Measurements from ENCODE around the gene ATP23. TPM values are rescaled to one million over a fixed set of nuclear protein-coding genes. Genes with fewer than 3 reads are reported as not detected.

ATP23 gene
- total RNA-seq, 1 donor from 2014 or later, result 8.9 TPM

GRCh38 chr12:57966536-57966935 lies 25.2 kb downstream of the ATP23 start:
- no peak overlapping the region for H3K27ac ChIP-seq (ENCODE audit: low read depth, low read length)
- H3K4me1 ChIP-seq (ENCODE audit: control insufficient read depth in 3 of 3, insufficient read depth in 3 of 3, low read length in 3 of 3), result no peaks in the 10 kb centered on the region
- H3K27me3 ChIP-seq (ENCODE audit: control insufficient read depth in 3 of 3, insufficient read depth in 3 of 3, low read length in 3 of 3), result no peaks in the 10 kb centered on the region
- peaks cover 0 to 4% (median 3%) of the 10 kb centered on the region in 3 donors for H3K9me3 ChIP-seq (ENCODE audit: control insufficient read depth in 3 of 3, low read length in 3 of 3)
- no peaks in the 10 kb centered on the region for H3K36me3 ChIP-seq (ENCODE audit: control insufficient read depth in 3 of 3, insufficient read depth in 3 of 3, low read length in 3 of 3)
- H3K9ac ChIP-seq (ENCODE audit: low read depth in 1 of 3, low read length in 3 of 3), result no peak overlapping the region
- no peak overlapping the region for H3K4me3 ChIP-seq (ENCODE audit: low read length in 3 of 3)

- H3K36me3 ChIP-seq (ENCODE audit: control insufficient read depth in 3 of 3, insufficient read depth in 3 of 3, low read length in 3 of 3), result no peaks in the 10 kb centered on the region
- H3K9ac ChIP-seq (ENCODE audit: low read depth in 1 of 3, low read length in 3 of 3), result no peak overlapping the region
- H3K27ac ChIP-seq (ENCODE audit: low read depth, low read length), result no peak overlapping the region
- H3K27me3 ChIP-seq (ENCODE audit: control insufficient read depth in 3 of 3, insufficient read depth in 3 of 3, low read length in 3 of 3), result no peaks in the 10 kb centered on the region
- H3K9me3 ChIP-seq (ENCODE audit: control insufficient read depth in 3 of 3, low read length in 3 of 3), result no peaks in the 10 kb centered on the region
- H3K4me1 ChIP-seq (ENCODE audit: control insufficient read depth in 3 of 3, insufficient read depth in 3 of 3, low read length in 3 of 3), result peaks cover 0 to 3% (median 0%) of the 10 kb centered on the region in 3 donors
- no peak overlapping the region for H3K4me3 ChIP-seq (ENCODE audit: low read length in 3 of 3)
These were observed 41.9 kb downstream of the ATP23 start for GRCh38 chr12:57983146-57983857.

- peaks cover 0 to 3% (median 0%) of the 10 kb centered on the region in 3 donors for H3K4me1 ChIP-seq (ENCODE audit: control insufficient read depth in 3 of 3, insufficient read depth in 3 of 3, low read length in 3 of 3)
- no peak overlapping the region for H3K4me3 ChIP-seq (ENCODE audit: low read length in 3 of 3)
- no peaks in the 10 kb centered on the region for H3K9me3 ChIP-seq (ENCODE audit: control insufficient read depth in 3 of 3, low read length in 3 of 3)
- no peaks in the 10 kb centered on the region for H3K27me3 ChIP-seq (ENCODE audit: control insufficient read depth in 3 of 3, insufficient read depth in 3 of 3, low read length in 3 of 3)
- no peaks in the 10 kb centered on the region for H3K36me3 ChIP-seq (ENCODE audit: control insufficient read depth in 3 of 3, insufficient read depth in 3 of 3, low read length in 3 of 3)
- no peak overlapping the region for H3K9ac ChIP-seq (ENCODE audit: low read depth in 1 of 3, low read length in 3 of 3)
- H3K27ac ChIP-seq (ENCODE audit: low read depth, low read length), result no peak overlapping the region
These were observed 42.6 kb downstream of the ATP23 start for GRCh38 chr12:57983858-57984505.

- no peak overlapping the region for H3K27ac ChIP-seq (ENCODE audit: low read depth, low read length)
- no peaks in the 10 kb centered on the region for H3K27me3 ChIP-seq (ENCODE audit: control insufficient read depth in 3 of 3, insufficient read depth in 3 of 3, low read length in 3 of 3)
- no peaks in the 10 kb centered on the region for H3K9me3 ChIP-seq (ENCODE audit: control insufficient read depth in 3 of 3, low read length in 3 of 3)
- peaks cover 0 to 3% (median 0%) of the 10 kb centered on the region in 3 donors for H3K4me1 ChIP-seq (ENCODE audit: control insufficient read depth in 3 of 3, insufficient read depth in 3 of 3, low read length in 3 of 3)
- no peaks in the 10 kb centered on the region for H3K36me3 ChIP-seq (ENCODE audit: control insufficient read depth in 3 of 3, insufficient read depth in 3 of 3, low read length in 3 of 3)
- H3K9ac ChIP-seq (ENCODE audit: low read depth in 1 of 3, low read length in 3 of 3), result no peak overlapping the region
- H3K4me3 ChIP-seq (ENCODE audit: low read length in 3 of 3), result no peak overlapping the region
These were observed 43.3 kb downstream of the ATP23 start for GRCh38 chr12:57984629-57985151.

GRCh38 chr12:57985685-57986084 lies 44.3 kb downstream of the ATP23 start:
- no peaks in the 10 kb centered on the region for H3K36me3 ChIP-seq (ENCODE audit: control insufficient read depth in 3 of 3, insufficient read depth in 3 of 3, low read length in 3 of 3)
- H3K9me3 ChIP-seq (ENCODE audit: control insufficient read depth in 3 of 3, low read length in 3 of 3), result no peaks in the 10 kb centered on the region
- no peak overlapping the region for H3K9ac ChIP-seq (ENCODE audit: low read depth in 1 of 3, low read length in 3 of 3)

GRCh38 chr12:57989838-57990237 lies 48.5 kb downstream of the ATP23 start:
- no peak overlapping the region for H3K4me3 ChIP-seq (ENCODE audit: low read length in 3 of 3)
- H3K27ac ChIP-seq (ENCODE audit: low read depth, low read length), result no peak overlapping the region
- H3K9me3 ChIP-seq (ENCODE audit: control insufficient read depth in 3 of 3, low read length in 3 of 3), result no peaks in the 10 kb centered on the region
- no peaks in the 10 kb centered on the region for H3K4me1 ChIP-seq (ENCODE audit: control insufficient read depth in 3 of 3, insufficient read depth in 3 of 3, low read length in 3 of 3)
- H3K36me3 ChIP-seq (ENCODE audit: control insufficient read depth in 3 of 3, insufficient read depth in 3 of 3, low read length in 3 of 3), result no peaks in the 10 kb centered on the region
- no peaks in the 10 kb centered on the region for H3K27me3 ChIP-seq (ENCODE audit: control insufficient read depth in 3 of 3, insufficient read depth in 3 of 3, low read length in 3 of 3)
- no peak overlapping the region for H3K9ac ChIP-seq (ENCODE audit: low read depth in 1 of 3, low read length in 3 of 3)

More at GRCh38 chr12:57985685-57986084, 44.3 kb downstream of the ATP23 start:
- H3K4me3 ChIP-seq (ENCODE audit: low read length in 3 of 3), result no peak overlapping the region
- no peak overlapping the region for H3K27ac ChIP-seq (ENCODE audit: low read depth, low read length)
- H3K4me1 ChIP-seq (ENCODE audit: control insufficient read depth in 3 of 3, insufficient read depth in 3 of 3, low read length in 3 of 3), result peaks cover 0 to 3% (median 0%) of the 10 kb centered on the region in 3 donors
- H3K27me3 ChIP-seq (ENCODE audit: control insufficient read depth in 3 of 3, insufficient read depth in 3 of 3, low read length in 3 of 3), result no peaks in the 10 kb centered on the region

- Histone ChIP-seq H3K27ac (ENCODE audit: low read depth, low read length) (no peak overlapping the region), H3K4me1 (ENCODE audit: control insufficient read depth in 3 of 3, insufficient read depth in 3 of 3, low read length in 3 of 3) (no peaks in the 10 kb centered on the region), H3K36me3 (ENCODE audit: control insufficient read depth in 3 of 3, insufficient read depth in 3 of 3, low read length in 3 of 3) (no peaks in the 10 kb centered on the region), H3K27me3 (ENCODE audit: control insufficient read depth in 3 of 3, insufficient read depth in 3 of 3, low read length in 3 of 3) (no peaks in the 10 kb centered on the region), H3K9ac (ENCODE audit: low read depth in 1 of 3, low read length in 3 of 3) (no peak overlapping the region), H3K4me3 (ENCODE audit: low read length in 3 of 3) (no peak overlapping the region), H3K9me3 (ENCODE audit: control insufficient read depth in 3 of 3, low read length in 3 of 3) (no peaks in the 10 kb centered on the region)
These were observed 49.0 kb downstream of the ATP23 start for GRCh38 chr12:57990241-57990883.

- Histone ChIP-seq H3K9ac (ENCODE audit: low read depth in 1 of 3, low read length in 3 of 3) (no peak overlapping the region), H3K4me3 (ENCODE audit: low read length in 3 of 3) (no peak overlapping the region), H3K27me3 (ENCODE audit: control insufficient read depth in 3 of 3, insufficient read depth in 3 of 3, low read length in 3 of 3) (no peaks in the 10 kb centered on the region), H3K9me3 (ENCODE audit: control insufficient read depth in 3 of 3, low read length in 3 of 3) (peaks cover 0 to 5% (median 4%) of the 10 kb centered on the region in 3 donors), H3K27ac (ENCODE audit: low read depth, low read length) (no peak overlapping the region), H3K4me1 (ENCODE audit: control insufficient read depth in 3 of 3, insufficient read depth in 3 of 3, low read length in 3 of 3) (no peaks in the 10 kb centered on the region), H3K36me3 (ENCODE audit: control insufficient read depth in 3 of 3, insufficient read depth in 3 of 3, low read length in 3 of 3) (no peaks in the 10 kb centered on the region)
These were observed 50.6 kb downstream of the ATP23 start for GRCh38 chr12:57992001-57992400.

- Histone ChIP-seq H3K27ac (ENCODE audit: low read depth, low read length) (no peak overlapping the region), H3K27me3 (ENCODE audit: control insufficient read depth in 3 of 3, insufficient read depth in 3 of 3, low read length in 3 of 3) (no peaks in the 10 kb centered on the region), H3K4me1 (ENCODE audit: control insufficient read depth in 3 of 3, insufficient read depth in 3 of 3, low read length in 3 of 3) (no peaks in the 10 kb centered on the region), H3K9me3 (ENCODE audit: control insufficient read depth in 3 of 3, low read length in 3 of 3) (peaks cover 2 to 8% (median 5%) of the 10 kb centered on the region in 3 donors), H3K36me3 (ENCODE audit: control insufficient read depth in 3 of 3, insufficient read depth in 3 of 3, low read length in 3 of 3) (no peaks in the 10 kb centered on the region), H3K4me3 (ENCODE audit: low read length in 3 of 3) (no peak overlapping the region), H3K9ac (ENCODE audit: low read depth in 1 of 3, low read length in 3 of 3) (no peak overlapping the region)
These were observed 51.7 kb downstream of the ATP23 start for GRCh38 chr12:57993030-57993429.

GRCh38 chr12:57993834-57994233 lies 52.5 kb downstream of the ATP23 start:
- Histone ChIP-seq H3K27ac (ENCODE audit: low read depth, low read length) (no peak overlapping the region), H3K36me3 (ENCODE audit: control insufficient read depth in 3 of 3, insufficient read depth in 3 of 3, low read length in 3 of 3) (no peaks in the 10 kb centered on the region), H3K9me3 (ENCODE audit: control insufficient read depth in 3 of 3, low read length in 3 of 3) (peaks cover 4 to 8% (median 5%) of the 10 kb centered on the region in 3 donors), H3K4me1 (ENCODE audit: control insufficient read depth in 3 of 3, insufficient read depth in 3 of 3, low read length in 3 of 3) (no peaks in the 10 kb centered on the region), H3K9ac (ENCODE audit: low read depth in 1 of 3, low read length in 3 of 3) (no peak overlapping the region), H3K4me3 (ENCODE audit: low read length in 3 of 3) (no peak overlapping the region), H3K27me3 (ENCODE audit: control insufficient read depth in 3 of 3, insufficient read depth in 3 of 3, low read length in 3 of 3) (no peaks in the 10 kb centered on the region)
